ENCODE measurements around the gene PKN2.

GRCh38 chr1:88791192-88791591, 107.1 kb downstream of the PKN2 start:
- TF ChIP-seq POLR2AphosphoS5 (IDR thresholded peaks at IDR 0.05) = no peak
- TF ChIP-seq, protein P1, sequence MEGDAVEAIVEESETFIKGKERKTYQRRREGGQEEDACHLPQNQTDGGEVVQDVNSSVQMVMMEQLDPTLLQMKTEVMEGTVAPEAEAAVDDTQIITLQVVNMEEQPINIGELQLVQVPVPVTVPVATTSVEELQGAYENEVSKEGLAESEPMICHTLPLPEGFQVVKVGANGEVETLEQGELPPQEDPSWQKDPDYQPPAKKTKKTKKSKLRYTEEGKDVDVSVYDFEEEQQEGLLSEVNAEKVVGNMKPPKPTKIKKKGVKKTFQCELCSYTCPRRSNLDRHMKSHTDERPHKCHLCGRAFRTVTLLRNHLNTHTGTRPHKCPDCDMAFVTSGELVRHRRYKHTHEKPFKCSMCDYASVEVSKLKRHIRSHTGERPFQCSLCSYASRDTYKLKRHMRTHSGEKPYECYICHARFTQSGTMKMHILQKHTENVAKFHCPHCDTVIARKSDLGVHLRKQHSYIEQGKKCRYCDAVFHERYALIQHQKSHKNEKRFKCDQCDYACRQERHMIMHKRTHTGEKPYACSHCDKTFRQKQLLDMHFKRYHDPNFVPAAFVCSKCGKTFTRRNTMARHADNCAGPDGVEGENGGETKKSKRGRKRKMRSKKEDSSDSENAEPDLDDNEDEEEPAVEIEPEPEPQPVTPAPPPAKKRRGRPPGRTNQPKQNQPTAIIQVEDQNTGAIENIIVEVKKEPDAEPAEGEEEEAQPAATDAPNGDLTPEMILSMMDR (IDR thresholded peaks at IDR 0.05 in 8 of 11, conservative IDR thresholded peaks at IDR 0.05 in 3 of 11) = no peak
- TF ChIP-seq POLR2A (IDR thresholded peaks at IDR 0.05) = no peak
